ENCODE data around the gene HSPH1. TPM values are rescaled to one million over a fixed set of nuclear protein-coding genes. Genes with fewer than 3 reads are reported as not detected.

The HSPH1 gene
- total and polyA plus RNA-seq, 2 of the 8 experiments (the other 6 are each of a cell fraction or from before 2014, with no cell fraction given): 14.2 to 145 TPM

- TF ChIP-seq CHD7 (IDR thresholded peaks at IDR 0.05; ENCODE audit: insufficient replicate concordance, low read length) (no peak), POU5F1 (IDR thresholded peaks at IDR 0.05; ENCODE audit: low read depth, low read length) (no peak), CREB1 (IDR thresholded peaks at IDR 0.05) (no peak), KDM5A (IDR thresholded peaks at IDR 0.05; ENCODE audit: low read length) (no peak), HDAC2 (IDR thresholded peaks at IDR 0.05; ENCODE audit: borderline replicate concordance in 1 of 2, low read depth in 2 of 2, low read length in 2 of 2) (no peak), CTCF (IDR thresholded peaks at IDR 0.05; ENCODE audit: control extremely low read depth in 1 of 3, insufficient read depth in 1 of 3, low read depth in 1 of 3, low read length in 3 of 3) (no peak), USF2 (IDR thresholded peaks at IDR 0.05; ENCODE audit: low read length) (no peak)
Observed at GRCh38 chr13:31166591-31166990, 4.9 kb upstream of the HSPH1 start (continued).

Measured in H1 (cell line).